SK-N-DZ (cell line): ENCODE data around the gene ARL10.

Source experiments
- DNase-seq: peaks from one replicate; pipeline ENCODE4 v3.0.0-alpha.2; 2015; ENCODE audit warnings: low spot score

Gene ARL10

DNA sequence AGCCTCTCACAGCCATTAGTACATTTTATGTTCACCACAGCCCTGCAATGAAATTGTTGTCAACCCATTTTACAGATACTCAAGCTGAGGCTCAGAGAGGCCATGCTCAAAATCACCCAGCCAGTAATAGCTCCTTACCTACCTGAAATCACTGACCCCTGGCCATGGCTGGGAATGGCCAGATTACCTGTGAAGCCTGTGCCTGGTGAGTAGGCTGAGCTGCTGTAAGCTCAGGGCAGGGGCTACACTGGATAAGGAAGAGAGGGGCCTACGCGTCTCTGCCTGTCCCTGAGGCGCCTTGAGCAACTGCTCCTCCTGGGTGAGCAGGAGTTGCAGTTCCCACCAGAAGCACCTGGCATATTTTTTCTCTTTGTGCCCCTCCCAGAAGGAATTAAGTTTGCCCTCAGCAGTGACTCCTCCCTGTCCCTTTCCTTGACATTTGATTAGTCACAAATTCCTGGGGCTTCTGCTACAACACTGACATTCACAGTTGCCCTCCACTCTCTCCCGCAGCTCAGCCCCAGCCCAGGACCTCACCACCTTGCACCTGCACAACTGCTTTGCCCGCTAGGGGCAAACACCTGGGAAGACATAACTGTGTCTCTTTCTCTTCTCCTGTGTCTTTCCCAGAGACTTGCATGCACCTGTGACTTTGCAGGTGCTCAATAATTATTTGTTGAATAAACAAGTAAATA lies 45.3 kb downstream of the ARL10 start:
- DNase-seq: no peak

- no peak for DNase-seq
Measured at GRCh38 chr5:176412517-176413254, 47.4 kb downstream of the ARL10 start.

DNA sequence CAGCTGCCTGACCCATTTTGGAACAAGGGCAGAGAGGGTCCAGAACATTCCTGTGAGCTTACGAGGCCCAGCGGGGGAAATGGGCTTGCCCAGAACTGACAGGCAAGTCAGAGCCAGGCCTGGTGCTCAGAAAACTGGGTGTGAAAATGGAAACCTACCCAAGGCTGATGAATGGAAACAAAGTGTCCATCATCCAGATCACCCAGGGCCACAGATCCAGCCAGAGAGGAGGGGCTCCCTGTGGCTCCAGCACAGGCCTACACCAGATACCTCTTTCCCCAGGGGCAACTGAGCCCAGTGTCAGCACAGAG lies 47.9 kb downstream of the ARL10 start:
- DNase-seq: no peak

DNA sequence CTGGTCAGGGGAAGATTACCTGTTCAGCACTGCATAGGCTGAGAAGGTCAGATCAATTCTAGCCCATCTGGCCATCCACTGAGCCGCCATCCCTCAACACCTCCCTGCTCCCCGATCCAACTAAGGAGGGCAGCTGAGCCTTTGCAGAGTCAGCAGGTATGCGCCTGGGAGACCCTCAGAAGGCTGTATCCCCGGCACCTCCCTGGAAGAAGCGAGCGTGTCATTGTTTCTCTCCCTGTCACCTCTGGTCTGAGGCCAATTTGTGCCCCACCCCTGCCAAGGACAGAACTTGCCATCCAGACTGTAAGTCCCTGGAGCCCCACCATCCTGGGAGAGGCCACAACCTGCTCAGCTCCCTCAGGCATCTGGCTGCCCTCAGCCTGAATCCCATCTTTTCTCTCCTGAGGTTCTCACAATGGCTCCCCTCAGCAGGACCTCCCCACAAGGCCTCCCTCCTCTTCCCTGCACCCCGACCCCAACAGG lies 48.5 kb downstream of the ARL10 start:
- no peak for DNase-seq

DNA sequence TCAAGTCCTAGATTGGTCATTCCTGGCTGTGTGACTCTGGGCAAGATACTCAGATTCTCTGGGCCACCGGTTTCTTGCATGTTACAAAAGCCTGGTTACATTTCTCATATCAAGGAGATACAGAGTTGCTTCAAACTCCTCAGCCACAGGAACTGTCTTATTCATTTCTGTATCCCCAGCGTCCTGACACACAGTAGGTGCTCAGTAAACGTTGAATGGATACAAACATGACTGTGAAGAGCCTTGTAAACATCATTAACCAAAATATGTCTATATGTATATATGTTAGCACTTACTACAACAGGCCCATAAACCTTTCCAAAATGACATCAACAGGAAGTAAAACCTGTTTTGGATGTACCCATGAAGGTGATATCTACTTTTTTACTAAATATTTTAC lies 49.4 kb downstream of the ARL10 start:
- no peak for DNase-seq

DNA sequence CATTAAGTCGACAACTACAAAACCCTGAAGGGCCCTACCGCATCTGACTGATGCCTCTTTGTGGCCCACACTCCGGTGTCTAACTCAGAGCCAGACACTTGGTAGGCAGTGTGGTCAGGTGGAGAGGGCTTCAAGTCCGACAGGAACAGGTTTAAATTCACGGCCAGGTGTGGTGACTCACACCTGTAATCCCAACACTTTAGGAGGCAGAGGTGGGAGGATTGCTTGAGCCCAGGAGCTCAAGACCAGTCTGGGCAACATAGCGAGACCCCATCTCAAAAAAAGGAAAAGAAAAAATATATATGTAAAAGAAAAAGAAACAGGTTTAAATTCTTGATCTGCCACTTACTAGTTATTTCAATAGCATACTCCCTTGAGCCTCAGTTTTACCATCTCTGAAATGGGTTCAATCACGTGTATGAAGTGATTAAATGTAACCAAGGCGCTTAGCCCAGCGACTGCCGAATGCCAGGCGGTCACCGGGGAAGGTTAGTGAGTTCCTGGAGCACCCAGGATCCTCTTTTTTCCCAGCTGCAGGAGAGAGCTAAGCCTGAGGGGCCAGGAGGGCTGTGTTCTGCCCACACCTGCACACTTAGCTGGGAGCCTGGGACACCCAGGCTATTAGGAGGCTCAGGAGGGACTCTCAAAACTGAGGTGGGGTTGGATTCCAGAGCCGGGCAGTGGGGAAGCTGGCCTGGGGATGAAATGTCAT lies 50.1 kb downstream of the ARL10 start:
- DNase-seq: no peak

GRCh38 chr5:176415952-176416924 lies 51.0 kb downstream of the ARL10 start, which contains the start of gene CLTB:
CLTB (minus strand) TSS chr5:176416539; CDS start chr5:176416363, 176 bp downstream.
- peak; percentile 83 for DNase-seq

- no peak for DNase-seq
Measured at GRCh38 chr5:176416965-176417364, 51.7 kb downstream of the ARL10 start.

GRCh38 chr5:176418251-176418650 lies 53.0 kb downstream of the ARL10 start:
- no peak for DNase-seq

DNA sequence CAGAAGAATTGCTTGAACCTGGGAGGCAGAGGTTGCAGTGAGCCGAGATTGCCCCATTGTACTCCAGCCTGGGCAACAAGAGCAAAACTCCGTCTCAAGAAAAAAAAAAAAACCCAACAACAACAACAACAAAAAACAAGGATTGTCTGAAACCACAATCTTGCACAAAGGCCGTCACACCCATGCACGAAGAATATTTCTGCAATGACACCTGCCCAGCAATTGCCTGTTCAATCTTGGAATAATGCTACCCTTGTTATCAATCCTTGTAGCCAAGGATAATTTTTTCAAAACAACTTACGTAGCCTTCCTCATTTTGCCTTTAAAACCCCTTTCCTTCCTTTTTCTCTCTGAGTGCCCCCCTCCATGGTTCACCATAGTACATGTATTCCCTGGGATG lies 54.8 kb downstream of the ARL10 start:
- DNase-seq: no peak

GRCh38 chr5:176420972-176421544 lies 55.8 kb downstream of the ARL10 start:
- no peak for DNase-seq

DNA sequence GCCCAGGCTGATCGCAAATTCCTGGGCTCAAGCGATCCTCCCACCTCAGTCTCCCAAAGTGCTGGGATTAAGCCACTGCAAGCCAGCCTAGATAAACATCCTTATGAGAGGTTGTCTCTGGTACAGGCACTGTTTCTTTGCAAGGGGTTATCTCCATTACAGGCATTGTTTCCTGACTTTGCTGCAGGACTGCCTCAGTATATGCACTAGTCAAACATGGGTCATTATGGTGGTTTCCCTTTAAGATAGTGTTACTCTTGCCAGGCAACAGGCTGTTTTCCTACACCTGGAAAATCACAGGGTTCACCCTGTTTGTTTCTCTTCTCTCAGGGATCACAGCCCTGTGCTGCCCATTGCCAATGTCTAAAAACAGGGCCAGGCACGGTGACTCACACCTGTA lies 58.9 kb downstream of the ARL10 start:
- DNase-seq: no peak

DNA sequence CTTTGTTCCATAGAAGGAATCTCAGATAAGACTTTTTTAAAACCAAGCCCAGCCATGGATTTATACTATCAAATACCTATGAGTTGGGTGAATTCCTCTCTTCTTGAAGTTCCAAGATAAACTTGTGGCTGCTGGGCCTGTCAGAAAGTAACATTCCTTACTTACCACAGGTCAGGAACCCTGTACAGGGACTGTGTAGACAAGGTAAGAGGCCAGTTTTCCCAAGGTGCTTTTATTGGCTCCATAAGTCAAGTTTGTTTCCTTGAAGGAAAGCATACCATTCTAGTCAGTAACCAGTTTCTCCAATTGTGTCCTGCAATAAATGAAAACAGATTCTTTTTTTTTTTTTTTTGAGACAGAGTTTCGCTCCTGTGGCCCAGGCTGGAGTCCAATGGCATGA lies 59.9 kb downstream of the ARL10 start:
- no peak for DNase-seq

- DNase-seq: no peak
Measured at GRCh38 chr5:176425791-176426190, 60.5 kb downstream of the ARL10 start.

GRCh38 chr5:176426876-176427275 lies 61.6 kb downstream of the ARL10 start:
- no peak for DNase-seq

- no peak for DNase-seq
Measured at GRCh38 chr5:176427971-176428370, 62.7 kb downstream of the ARL10 start.

DNA sequence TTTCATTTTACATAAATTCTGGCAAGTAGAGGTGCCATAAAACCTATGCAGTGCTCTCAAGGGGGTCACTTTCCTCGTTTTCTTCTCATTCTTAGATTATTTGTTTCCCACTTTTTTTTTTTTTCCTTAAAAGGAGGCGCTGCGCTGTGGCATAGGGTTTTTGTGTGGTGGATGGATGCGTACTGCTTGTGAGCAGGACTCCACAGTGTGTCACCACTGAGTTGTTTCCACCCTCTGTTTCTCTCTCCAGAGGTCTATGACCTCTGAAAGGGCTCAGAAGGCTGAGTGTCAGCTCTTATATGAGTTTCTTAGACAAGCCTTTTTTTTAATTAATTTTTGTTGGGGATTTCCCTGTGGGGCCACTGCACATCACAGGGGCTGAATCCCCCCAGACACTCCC lies 64.7 kb downstream of the ARL10 start:
- DNase-seq: no peak
